GM21786 (cell line): ENCODE results near the gene TPPP.
"Not testable (repeated sequence)": the region's sequence is repeated elsewhere in the genome, so short reads cannot be mapped to it uniquely, and the experiment has no call there.

ENCODE experiments used
- ATAC-seq: cut with Tn5 transposase; IDR thresholded peaks from one replicate; pipeline ENCODE4 v1.9.1; 2021; ENCODE audit not compliant: unreplicated experiment

Gene TPPP

DNA sequence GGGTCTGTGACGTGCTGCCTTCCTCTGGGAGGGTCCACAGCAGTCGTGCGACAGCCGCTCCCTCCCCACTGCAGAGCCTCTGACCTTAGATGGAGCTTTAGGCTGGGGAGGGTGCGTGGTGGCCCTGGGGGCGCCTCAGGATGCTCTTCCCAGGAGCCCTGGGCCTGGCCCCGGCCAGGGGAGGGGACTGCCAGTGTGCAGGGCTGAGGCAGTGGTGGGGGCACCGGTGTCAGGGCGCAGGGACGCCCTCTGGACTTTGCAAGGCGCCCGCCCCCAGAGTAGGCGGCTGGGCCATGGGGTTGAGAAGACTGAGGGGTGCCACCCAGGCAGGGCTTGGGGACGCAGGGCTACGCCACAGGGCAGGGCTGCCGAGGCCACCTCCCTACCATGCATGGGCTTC lies 14.6 kb downstream of the TPPP start:
- ATAC-seq: not testable (repeated sequence)

DNA sequence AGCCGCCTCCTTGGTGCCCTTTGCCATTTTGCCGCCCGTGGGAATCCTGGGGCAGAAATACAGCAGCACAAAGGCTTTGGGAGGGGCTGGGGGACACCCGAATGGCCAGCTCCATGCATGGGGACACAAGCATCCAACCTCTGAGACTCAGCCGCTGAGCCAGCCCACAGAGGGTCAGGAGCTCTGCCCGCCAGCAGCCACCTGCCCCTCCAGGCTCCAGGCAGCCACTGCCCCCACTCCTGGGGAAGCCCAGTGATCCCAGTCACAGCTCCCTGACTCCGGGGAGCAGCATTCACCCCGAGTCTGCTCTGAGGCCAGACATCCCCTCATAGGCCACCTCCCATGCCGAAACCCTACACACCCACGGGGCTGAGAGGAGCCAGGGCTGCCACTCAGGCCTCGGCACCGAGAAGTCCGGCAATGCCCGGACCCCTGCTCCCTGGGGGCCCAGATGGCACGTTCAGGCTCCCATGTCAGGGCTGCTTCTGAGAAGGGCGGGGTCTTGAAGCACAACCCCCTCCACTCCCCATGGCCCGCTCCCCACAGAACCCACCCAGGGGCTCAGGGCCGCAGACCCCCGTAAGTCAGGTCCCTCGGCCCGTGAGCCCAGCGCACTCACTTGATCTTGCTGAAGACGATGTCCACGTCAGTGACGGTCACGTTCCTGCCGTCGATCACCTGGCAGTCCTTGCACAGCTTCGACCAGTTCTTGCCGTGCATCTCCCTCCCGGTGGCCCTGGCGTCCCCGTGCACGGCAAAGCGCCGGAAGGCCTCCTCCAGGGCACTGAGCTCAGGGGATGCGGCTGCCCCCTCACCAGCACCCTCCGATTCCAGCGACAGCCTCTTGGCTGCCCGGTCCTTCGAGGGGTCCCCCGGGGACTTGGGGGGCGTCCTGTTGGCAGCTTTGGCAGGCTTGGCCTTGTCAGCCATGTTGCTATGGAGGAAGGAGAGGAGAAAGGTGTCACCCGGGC lies 15.7 kb downstream of the TPPP start:
- ATAC-seq: no peak

DNA sequence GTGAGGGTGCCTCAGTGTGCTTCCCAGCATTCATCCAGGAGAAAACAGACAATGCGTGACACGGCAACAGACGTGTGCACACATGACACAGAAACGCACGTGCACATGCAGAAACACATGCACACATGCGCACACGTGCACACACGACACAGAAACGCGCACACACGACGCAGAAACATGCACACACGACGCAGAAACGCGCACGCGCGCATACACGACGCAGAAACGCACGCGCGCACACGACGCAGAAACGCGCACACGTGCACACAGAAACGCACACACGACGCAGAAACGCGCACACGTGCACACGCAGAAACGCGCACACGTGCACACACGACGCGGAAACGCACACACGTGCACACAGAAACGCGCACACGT lies 16.5 kb downstream of the TPPP start:
- no peak for ATAC-seq

DNA sequence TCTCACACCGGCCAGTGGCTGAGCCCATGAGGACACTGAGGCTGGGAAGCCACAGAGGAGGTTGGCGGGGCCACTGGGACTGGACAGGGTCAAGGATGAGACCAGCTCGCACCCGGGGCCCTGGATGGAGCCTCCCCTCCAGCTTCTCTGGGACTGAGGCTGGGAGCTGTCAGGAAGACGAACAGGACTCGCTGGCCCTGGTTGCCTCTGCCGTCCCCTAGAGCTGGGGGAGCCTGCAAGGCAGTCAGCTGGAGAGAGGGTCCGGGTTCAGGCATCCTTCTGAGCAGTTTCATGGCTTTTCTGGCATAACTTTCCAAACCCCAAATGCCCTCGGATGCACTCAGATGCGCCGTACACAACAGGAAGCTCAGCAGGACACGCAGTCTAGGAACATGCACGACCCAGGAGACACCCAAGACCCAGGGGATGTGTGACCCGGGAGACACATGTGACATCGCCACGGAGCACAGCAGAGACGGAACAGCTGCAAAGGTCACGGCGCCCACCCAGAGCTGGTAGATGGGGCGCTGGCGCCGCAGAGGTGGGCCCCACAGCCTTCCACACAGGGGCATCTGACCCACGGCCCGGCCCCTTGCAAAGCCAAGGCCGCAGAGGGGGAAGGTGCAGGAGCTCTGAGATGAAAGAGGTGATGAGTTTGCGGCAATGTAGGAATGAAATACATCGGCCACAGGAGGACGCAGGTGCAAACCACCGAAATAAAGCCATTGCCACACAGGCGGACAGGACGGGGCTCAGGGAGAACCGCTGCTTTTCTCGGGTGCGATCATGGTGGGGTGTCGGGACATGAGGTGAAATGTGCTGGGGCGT lies 17.1 kb downstream of the TPPP start:
- no peak for ATAC-seq

DNA sequence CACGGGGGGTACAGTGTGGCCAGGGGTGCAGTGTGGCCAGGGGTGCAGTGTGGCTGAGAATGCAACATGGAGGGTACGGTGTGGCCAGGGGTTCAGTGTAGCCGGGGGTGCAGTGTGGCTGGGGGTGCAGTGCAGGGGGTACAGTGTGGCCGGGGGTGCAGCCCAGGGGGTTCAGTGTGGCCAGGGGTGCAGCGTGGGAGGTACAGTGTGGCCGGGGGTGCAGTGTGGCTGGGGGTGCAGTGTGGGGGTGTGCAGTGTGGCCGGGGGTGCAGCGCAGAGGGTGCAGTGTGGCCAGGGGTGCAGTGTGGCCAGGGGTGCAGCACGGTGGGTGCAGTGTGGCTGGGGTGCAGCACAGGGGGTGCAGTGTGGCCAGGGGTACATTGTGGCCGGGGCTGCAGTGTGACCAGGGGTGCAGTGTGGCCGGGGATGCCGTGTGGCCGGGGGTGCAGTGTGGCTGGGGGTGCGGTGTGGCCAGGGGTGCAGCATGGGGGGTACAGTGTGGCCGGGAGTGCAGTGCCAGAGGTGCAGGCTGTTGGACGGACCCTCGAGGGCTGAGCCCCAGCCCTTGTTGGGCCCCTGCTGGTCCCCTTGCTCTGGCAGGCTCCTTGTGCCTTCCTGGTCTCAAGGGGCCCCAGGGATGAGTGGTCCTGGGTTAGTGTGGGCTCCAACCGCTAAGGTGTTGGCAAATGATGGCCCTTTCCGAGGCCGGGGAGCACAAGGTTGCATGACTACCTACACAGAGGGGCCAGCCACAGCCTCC lies 17.9 kb downstream of the TPPP start:
- no peak for ATAC-seq

DNA sequence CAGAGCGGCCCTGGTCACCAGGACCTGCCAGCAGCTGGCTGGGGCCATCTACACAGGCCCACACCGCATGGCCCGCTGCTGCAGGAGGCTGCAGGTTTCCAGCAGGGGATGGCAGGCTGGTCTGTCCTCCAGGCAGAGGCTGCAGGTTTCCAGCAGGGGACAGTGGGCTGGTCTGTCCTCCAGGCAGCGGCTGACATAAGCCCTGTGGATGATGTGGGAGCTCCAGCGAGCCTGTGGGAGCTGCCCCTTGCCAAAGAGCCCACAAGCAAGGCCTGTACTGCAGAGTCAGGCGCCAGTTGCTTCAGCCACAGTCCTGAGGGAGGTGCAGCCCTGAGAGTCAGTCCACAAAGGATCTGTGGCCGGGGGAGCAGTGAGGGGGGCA lies 18.5 kb downstream of the TPPP start:
- ATAC-seq: no peak

DNA sequence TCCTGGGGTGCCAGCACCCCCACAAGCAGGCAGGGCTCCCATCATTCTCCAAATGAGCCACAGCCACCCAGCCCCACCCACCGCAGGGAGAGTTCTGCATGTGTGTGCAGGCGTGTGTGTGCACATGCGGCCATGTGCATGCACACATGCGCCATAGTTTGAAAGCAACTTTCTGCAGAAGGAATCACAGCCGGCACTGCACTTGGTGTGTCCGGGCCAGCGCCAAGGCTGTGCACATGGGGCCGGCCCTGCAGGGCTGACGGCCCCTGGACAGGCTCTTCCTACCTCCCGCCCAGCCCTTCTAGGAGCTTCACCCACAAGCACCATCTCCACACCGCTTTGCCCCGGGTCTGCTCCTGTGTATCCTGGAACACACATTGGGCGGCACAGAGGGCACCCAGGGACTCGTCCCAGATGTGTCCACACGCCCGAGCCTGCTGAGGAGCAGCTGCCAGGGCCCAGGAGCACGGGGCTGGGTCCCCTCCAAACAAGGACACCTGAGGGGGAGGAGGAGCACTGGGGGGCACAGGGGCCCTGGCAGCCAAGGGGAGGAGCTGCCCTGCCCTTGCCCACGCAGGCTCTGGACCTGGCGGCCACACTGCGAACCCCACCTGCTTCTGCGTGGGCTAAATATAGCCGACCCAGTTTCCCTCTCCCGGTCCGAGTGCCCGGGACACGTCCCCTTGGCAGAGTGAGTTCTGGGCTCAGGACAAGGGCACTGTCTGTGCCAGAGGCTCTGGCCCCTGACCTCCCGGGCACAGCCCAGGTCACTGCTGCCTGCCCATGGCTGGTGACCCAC lies 19.1 kb downstream of the TPPP start:
- ATAC-seq: no peak

DNA sequence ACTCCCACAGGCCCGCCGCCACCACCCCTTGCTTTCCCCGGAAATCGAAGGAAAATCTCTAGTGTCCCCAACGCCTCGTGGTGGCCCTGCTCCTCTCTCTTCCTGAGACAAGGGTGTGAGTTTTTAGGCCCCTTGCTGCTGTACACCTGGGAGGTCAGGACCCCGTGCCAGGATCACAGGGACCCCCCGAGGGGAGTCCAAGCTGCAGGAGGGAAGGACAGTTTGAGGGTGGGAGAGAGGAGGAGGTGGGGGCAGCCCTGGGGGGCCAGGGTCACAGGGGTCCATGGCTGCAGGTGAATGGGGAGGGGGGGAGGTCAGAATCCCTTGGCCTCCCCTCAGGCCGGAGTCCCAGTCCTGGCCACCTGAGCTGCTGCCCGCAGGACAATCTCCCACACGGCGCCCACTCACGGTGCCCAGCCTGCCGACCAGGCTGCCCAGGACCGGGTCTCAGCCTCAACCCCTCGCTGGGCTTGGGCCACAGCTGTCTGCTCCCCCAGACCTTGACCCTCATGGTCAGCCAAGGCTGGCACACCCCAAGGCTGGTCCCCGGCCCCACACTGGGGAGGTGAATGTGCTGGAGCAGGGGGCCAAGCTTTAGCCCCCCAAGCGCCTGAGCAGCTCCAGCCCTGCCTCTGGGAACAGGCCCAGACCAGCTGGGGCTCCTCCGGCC lies 19.9 kb downstream of the TPPP start:
- ATAC-seq: no peak

DNA sequence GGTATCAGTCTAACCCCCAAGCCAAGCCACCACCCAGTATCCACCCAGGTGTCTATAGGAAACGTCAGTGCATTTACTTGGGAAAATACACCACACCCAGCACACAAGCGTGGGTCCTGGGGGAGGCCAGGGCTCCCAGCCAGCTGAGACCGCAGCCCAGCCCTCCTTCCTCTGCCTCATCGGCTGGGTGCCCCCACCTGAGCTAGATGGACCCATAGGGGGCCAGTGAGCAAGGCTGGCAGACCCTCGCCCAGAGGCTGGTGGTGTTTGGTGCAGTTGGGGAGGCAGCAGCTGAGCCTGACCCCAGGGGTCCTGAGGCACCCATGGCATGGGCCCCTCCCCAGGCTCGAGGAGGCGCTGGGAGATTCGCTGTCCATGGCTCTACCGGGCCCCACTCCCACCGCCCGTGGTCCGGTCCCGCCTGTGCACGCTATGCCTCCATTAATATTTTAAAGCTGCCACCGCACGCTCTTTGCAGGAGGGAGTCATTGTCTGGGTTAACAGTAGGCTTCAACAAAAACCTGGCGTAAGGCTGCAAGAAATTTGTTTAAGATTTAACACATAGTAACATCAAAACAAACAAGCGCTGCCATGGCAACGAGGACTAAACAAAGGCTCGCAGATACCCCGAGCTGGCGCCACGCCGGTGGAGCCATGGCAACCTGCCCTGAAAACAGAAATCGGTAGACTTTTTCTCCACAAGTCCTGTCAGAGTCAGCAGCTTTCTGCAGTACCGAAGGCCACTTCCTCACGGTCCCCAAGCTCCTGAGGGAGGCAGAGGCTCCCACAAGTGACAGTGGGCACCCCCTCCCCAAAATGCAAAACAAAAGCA lies 20.6 kb downstream of the TPPP start:
- ATAC-seq: no peak

DNA sequence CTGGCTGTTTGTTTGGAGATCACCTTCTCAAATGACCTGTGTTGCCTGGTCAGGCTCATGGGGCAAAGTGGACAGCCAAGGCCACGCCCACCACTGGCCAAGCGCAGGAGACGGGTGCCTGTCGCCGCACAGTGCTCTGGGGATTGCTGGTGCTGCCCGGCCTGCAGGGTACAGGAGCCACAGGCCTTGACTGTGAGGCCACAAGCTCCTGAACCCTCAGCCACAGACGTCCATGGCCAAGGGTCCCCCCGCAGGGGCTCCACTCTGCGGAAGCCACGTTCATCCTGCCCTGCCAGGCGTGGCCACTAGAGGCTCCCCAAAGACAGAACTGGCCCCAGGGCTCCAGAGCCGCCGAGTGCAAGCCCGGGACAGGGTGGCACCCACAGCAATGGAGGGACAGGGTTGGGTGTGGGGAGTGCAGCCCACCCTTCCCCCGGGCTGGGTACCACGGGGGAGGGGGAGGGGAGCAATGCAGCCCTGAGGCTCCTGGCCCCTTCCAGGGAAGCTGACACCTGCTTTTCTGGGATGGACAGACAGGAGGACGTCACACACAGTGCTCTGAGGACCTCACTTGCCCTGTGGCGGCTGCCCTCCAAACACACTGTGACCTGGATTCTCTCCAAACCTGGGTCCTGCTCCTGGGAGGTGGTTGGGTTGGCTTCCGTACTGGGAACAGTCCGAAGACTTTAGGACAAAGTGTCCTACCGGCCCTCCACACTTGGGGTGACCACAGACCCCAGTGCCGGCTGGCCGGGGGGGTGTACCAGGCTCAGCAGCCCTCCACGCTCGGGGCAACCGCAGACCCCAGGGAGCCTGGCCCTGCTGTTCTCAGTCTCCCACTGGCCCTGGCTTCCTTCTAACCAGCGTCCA lies 21.5 kb downstream of the TPPP start:
- peak; percentile 67 for ATAC-seq

DNA sequence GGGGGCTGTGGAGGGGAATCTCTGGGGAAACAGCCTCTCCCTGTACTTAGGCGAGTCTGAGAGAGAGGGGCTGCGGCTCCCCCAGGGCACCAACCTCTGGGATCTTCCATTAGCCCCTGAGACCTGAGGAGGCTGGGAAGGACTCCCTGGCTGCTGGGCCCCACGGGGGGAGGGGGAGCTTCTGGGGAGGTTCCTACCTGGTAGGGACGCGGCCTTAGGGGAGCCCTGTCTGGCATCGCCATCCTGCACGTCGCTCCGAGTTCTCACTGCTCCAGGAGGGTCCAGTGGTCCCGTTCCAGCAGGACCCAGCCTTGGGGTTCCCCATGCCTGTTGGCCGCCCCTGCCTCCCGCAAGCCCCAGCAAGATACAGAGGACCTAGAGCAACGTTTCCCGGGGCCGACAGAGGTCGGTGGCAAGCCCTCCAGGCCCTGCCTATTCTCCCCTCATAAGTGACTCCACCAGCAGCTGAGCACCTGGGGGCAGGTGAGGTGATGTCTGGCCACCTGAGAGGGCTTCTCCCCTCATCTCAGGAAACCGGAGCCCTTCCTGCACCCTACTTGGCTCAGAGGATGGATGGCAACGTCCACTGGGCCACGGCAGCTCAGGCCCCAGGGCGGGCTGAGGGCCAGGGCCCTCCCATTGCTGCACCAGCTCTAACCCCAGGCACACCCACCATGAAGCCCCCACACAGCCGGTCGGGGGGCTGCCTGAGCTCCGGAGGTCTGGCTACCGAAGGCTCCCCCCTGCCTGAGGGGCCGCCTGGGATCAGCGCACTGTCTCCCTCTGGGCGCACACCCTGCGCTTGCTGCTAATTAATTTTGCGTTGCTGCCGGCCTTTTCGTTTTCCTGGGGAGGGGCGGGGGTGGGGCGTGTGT lies 22.5 kb downstream of the TPPP start:
- ATAC-seq: no peak

DNA sequence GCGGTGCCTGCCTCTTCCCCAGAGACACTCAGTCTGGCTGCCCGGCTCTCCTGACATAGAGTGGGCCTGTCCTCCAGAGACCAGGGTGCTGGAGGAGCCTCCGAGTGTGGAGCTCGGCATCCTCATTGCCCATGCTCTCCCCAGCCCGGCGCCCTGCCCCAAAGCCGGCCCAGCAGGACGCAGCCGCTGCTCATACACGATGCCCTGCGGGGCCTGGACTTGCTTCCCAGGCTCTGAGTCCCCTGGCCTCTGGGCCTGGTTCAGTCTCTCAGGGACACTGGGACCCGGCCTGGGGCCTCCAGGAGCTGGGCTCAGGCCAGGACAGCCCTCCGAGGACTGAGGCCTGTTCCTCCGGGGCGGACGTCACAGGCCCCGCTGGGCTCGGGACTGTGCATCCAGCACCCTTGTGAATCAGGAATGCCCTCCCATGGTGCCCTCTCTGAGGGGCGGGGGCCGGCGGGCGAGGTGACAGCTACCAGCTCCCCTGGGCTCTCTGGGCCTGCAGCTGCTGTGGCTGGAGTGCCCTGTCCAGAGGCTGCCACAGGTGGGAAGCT lies 23.2 kb downstream of the TPPP start:
- no peak for ATAC-seq

DNA sequence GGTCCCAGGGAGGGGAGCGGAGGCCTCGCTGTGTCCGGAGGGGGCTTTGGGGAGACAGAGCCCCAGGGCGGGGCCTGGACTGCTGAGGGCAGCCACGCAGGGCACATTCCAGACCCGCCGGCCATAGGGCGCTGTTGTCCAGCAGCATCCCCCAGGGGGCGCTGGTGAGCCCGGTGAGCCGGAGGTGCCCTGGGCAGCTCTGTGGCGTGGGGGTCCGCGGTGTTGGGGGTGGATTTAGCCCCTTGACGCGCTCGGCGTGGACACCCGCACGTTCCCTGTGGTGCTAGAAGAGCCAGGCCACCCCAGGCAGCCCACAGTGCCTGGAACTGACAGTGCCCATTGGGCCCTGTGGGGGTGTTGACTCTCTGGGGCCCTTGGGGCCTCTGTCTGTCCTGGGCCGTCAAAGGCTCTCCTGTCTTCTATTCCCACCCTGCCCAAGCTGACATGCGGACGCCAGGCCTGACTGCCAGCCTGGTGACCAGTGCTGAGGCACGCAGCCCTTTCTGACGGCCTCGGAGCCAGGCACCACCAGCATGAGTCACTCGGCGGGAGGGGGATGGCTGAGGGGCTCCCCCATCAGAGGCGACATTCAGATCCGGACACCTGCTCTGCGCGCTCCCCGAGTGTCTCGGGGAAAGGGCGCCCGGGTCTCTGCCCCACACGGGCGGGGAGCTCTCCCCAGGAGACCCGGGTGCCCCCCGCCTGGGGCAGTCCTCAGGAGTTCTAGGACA lies 23.9 kb downstream of the TPPP start:
- ATAC-seq: no peak

DNA sequence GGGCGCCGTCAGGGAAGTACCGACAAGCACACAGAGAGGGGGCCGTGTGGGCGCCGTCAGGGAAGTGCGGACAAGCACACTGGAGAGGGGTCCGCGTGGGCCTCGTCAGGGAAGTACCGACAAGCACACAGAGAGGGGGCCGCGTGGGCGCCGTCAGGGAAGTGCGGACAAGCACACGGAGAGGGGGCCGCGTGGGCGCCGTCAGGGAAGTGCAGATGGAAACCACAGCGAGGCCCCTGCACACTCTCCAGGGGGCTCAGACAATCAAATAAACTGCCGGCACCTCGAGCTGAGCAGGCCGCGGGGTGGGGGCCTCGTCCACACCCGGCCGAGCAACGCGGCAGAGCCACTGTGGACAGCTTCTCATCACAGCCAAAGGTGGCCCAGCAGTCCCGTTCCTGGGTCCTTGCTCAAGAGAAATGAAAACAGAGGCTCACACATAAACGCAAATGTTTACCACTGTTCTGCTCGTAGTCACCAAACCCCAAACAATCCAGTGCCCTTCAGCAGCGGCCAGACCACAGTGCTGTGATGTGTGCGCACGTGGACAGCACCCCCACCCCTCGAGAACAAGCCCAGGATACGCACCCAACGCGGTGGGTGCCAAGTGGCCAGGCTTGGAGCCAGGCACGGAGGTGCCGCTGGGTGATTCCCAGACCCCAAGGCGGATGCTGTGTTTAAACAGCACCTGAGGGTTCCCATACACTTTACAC lies 24.7 kb downstream of the TPPP start:
- no peak for ATAC-seq

DNA sequence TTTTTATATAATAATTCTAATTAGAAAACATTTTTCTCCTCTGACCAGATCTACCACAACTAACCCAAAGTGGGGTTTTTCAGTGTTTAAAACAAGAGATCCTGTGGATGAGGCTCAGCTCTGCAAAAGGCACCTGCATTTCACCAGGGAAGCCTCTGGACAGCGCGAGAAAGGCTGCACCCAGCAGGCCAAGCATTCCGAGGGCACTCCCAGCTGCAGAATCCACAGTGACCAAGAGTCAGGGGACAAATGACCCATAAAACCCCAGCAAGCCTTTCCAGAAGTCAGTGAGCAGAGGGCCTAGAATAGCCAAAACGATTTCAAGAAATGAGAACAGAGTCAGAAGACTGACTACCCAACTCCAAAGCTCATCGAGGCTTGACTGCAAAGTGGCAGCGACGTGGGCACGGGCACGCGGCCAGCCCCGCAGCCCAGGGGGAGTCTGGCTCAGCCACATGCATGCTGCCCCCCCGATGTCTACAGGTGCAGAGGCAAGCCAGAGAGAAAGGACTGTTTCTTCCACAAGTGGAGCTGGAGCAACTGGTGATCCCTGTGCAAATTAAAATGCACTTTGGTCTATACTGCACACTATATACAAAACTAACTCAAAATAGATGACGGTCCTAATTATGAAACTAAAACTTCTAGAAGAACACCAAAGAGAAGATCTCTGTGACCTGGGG lies 26.2 kb downstream of the TPPP start:
- no peak for ATAC-seq
